Measurements from ENCODE around the gene NOS3. TPM values are rescaled to one million over a fixed set of nuclear protein-coding genes. Genes with fewer than 3 reads are reported as not detected.
A peak's percentile ranks its signal among the peaks of the same experiment; 100 is the strongest.

Gene NOS3
- total RNA-seq, 2 donors from 2014 or later = 14.5 to 78.6 TPM

DNA sequence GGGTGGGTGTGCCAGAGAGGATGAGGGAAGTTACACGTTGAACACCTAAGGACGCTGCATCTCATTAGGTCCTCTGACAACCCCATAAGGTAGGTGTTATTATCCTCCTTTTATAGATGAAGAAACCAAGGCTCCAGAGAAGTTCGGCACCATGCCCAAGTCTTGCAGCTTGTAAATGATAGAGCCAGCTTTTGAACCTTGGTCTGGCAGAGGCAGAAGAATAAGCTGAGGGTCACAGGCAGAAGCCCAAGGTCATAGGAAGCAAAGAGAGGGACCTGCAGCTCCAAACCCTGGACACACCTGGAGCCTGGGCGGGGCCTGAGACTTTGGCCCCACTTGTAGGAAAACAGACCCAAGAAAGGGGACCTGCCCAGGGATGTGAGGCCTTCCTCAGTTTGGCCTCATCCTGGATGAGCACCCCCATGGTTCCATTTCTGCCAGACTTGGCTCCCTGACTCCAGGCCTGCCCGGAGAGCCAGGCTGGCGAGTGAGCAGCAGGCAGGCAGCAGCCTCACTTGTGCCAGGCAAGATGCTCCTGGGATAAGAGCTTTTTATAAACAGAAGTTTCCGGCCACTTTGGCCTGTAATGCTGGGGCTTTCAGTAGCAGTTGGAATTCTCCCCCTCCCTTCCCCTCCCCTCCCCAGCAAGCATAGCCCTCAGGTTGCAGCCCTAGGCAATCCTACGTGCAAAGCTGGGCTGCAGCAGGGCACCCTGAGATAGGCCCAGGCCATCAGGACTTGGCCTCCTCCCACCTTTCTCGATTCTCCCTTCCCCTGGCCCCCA is 15.1 kb upstream of the NOS3 start:
- H3K4me1 ChIP-seq = peaks cover 0 to 83% of the 10 kb centered on the region in 2 donors
- H3K27ac ChIP-seq = peak overlapping the region; percentile 85 to 94
- no peaks in the 10 kb centered on the region for H3K36me3 ChIP-seq
- TF ChIP-seq, protein P1, sequence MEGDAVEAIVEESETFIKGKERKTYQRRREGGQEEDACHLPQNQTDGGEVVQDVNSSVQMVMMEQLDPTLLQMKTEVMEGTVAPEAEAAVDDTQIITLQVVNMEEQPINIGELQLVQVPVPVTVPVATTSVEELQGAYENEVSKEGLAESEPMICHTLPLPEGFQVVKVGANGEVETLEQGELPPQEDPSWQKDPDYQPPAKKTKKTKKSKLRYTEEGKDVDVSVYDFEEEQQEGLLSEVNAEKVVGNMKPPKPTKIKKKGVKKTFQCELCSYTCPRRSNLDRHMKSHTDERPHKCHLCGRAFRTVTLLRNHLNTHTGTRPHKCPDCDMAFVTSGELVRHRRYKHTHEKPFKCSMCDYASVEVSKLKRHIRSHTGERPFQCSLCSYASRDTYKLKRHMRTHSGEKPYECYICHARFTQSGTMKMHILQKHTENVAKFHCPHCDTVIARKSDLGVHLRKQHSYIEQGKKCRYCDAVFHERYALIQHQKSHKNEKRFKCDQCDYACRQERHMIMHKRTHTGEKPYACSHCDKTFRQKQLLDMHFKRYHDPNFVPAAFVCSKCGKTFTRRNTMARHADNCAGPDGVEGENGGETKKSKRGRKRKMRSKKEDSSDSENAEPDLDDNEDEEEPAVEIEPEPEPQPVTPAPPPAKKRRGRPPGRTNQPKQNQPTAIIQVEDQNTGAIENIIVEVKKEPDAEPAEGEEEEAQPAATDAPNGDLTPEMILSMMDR (IDR thresholded peaks at IDR 0.05) = no peak
- H3K9me3 ChIP-seq = no peaks in the 10 kb centered on the region
- H3K4me3 ChIP-seq = peak overlapping the region in 1 of 2 donors; percentile 39
- no peak for DNase-seq (ENCODE audit: low spot score)
- H3K27me3 ChIP-seq = peaks cover 0 to 7% of the 10 kb centered on the region in 2 donors

DNA sequence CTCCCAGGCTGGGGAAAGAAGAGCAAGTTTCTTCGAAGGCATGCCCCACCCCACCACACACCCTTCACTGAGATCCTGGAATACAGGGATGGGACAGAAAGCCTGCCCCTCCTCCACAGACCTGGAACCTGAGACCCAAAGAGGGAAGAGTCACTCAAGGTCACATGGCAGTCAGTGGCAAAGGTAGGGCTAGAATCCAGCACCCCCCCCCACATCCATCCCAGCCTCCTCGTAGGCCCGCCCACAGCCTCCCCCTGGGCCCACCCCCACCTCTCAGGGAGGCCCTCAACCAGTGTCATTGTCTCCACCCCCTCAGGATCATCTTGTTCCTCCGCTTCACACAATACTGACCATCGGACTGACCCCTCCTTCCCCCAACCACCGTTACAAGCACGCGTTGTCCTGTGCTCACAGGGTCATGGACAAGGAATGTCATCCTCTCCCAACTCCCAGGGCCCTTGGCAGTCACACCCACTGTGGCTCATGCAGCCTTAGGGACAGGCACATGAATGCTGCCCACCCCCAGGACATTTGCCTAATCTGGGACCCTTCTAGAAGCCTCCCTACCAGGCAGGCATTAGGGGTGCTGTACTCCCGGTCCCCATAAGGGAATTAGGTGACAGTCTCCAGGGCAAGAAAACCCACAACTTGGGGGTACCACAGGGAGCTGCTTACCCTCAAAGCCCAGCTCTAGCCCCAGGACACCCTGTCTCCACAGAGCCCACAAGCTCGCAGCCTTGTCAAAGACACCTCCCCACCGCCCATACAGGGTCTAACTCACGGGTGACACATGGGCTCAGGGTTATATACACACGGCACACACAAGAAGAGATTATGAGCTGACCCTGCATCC is 14.1 kb upstream of the NOS3 start:
- Histone ChIP-seq H3K27ac (peak overlapping the region; percentile 85 to 94), H3K4me3 (peak overlapping the region; percentile 54)

DNA sequence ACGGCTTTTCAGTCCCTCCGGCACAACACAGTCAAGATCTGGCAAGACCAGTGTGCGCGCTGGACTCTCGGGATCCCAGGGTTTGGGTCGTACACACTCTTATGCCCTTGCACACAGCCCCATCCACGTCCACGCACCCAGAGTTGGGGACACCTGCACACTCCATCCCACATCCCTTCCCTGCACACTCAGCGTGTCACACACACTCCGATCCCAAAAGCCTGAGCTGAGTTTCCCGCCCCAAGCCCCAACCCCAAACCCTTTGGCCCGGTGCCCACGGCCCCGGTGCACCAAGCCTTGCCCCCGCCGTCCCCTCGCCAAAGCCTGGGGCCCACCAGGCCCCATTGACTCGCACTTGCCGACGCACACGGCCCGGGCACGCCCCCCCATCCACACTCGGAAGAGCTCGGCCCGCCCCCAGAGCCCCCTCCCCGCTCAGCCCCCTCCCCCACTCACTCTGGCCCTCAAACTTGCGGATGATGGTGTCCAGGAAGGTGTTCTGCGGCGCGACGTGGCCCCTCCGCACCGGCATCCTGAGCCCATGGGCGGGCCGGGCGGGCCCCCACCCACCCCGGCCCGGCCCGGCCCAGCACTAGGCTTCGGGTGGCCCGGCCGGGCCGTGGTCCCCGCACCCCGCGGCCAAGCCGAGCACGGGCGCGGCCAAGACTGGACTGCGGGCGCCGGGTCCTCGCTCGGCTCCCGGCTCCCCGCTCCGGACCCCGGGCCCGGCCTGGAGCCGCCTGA is 13.3 kb upstream of the NOS3 start:
- no peaks in the 10 kb centered on the region for H3K9me3 ChIP-seq
- H3K27ac ChIP-seq = peak overlapping the region; percentile 85 to 94
- DNase-seq (ENCODE audit: low spot score) = no peak
- H3K36me3 ChIP-seq = no peaks in the 10 kb centered on the region
- H3K4me1 ChIP-seq = peaks cover 0 to 65% of the 10 kb centered on the region in 2 donors
- H3K4me3 ChIP-seq = peak overlapping the region; percentile 54
- TF ChIP-seq, protein P1 (IDR thresholded peaks at IDR 0.05) = no peak
- H3K27me3 ChIP-seq = peaks cover 0 to 7% of the 10 kb centered on the region in 2 donors

More for the DNA sequence above, 14.1 kb upstream of the NOS3 start:
- Histone ChIP-seq H3K36me3 (no peaks in the 10 kb centered on the region), H3K9me3 (no peaks in the 10 kb centered on the region), H3K4me1 (peaks cover 0 to 73% of the 10 kb centered on the region in 2 donors), H3K27me3 (peaks cover 0 to 7% of the 10 kb centered on the region in 2 donors)
- peak; percentile 69 for DNase-seq (ENCODE audit: low spot score)
- TF ChIP-seq, protein P1 (IDR thresholded peaks at IDR 0.05) = no peak

DNA sequence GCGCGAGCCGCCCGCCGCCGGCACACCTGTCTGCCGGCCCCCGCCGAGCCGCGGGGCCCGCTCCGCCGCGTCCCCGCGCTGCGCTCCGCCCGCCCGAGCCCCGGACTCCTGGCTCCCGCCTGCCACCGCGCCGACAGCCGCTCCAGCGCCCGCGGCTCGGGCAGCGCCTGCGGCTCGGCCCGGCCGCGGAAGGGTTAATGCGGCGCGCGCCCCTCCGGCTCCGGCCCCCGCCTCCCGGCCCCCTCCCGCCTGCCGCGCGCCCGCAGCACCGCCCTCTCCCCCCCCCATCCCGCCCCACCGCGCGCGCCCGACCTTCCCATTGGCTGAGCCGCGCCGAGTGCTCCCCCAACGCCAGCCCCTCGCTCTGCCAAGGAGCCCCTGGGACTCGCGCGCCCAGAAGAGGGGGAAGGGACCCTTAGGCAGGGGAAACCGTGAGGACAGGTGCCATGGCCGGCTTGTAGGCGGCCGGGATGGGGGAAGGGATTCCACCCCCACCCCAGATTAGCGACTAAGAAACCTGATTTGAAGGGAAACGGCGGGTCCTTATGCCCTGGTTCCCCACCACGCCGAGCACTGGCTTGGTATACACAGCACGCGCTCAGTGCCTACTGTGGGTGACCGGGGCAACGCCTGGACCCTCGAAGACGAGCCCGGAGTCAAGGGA is 12.6 kb upstream of the NOS3 start, which contains the start of gene KCNH2:
TSS of gene KCNH2 (minus strand) at position 196 of the 664 bp plus-strand sequence. CDS start 408 bp downstream, outside the sequence.
- Histone ChIP-seq H3K4me1 (peaks cover 0 to 62% of the 10 kb centered on the region in 2 donors), H3K4me3 (peak within 1 kb of the TSS; percentile 54), H3K27me3 (peaks cover 0 to 7% of the 10 kb centered on the region in 2 donors), H3K36me3 (no peaks in the 10 kb centered on the region), H3K27ac (peak within 1 kb of the TSS; percentile 85 to 94), H3K9me3 (no peaks in the 10 kb centered on the region)
- TF ChIP-seq, protein P1 (IDR thresholded peaks at IDR 0.05) = no peak
- no peak for DNase-seq (ENCODE audit: low spot score)
